Spleen (tissue), 11 donors: Measurements from ENCODE around the gene RTN4R. TPM values are rescaled to one million over a fixed set of nuclear protein-coding genes. Genes with fewer than 3 reads are reported as not detected.

Experiments
- DNase-seq: peaks from one replicate; pipeline ENCODE4 v3.0.0-alpha.2; 2020
- H3K27ac ChIP-seq, 8 donors: fragments of 200-600 bp; sonication (generic) in 7 of 8; 1 replicate in 4 of 8; 2 replicates in 4 of 8; pipeline versions ENCODE4 v1.5.0 to v1.8.0; 2016 to 2021; ENCODE audit warnings: inconsistent platforms in 4 of 8, mild to moderate bottlenecking in 4 of 8, moderate library complexity in 1 of 8
- H3K27me3 ChIP-seq, 7 donors: fragments of 200-600 bp; sonication (generic) in 6 of 7; replicated peaks in 1 of 7; 1 replicate in 4 of 7; 2 replicates in 3 of 7; pipeline versions ENCODE4 v1.5.0 to v1.8.0; 2016 to 2021; ENCODE audit warnings: inconsistent platforms in 3 of 7, mild to moderate bottlenecking in 1 of 7
- H3K36me3 ChIP-seq, 6 donors: fragments of 200-600 bp; sonication (generic) in 5 of 6; 1 replicate in 4 of 6; 2 replicates in 2 of 6; pipeline versions ENCODE4 v1.5.0 to v1.8.0; 2016 to 2021; ENCODE audit warnings: inconsistent platforms in 2 of 6
- H3K4me1 ChIP-seq, 6 donors: fragments of 200-600 bp; sonication (generic) in 5 of 6; 1 replicate in 3 of 6; 2 replicates in 3 of 6; pipeline versions ENCODE4 v1.5.0 to v1.8.0; 2016 to 2021; ENCODE audit warnings: inconsistent platforms in 3 of 6
- H3K4me3 ChIP-seq, 8 donors: fragments of 200-600 bp; sonication (generic) in 7 of 8; 1 replicate in 4 of 8; 2 replicates in 4 of 8; pipeline versions ENCODE4 v1.5.0 to v1.8.0; 2016 to 2021; ENCODE audit warnings: inconsistent platforms in 4 of 8, mild to moderate bottlenecking in 4 of 8, moderate library complexity in 2 of 8
- H3K9me3 ChIP-seq, 8 donors: fragments of 200-600 bp; sonication (generic) in 7 of 8; 1 replicate in 4 of 8; 2 replicates in 4 of 8; pipeline versions ENCODE4 v1.5.0 to v1.8.0; 2016 to 2021; ENCODE audit warnings: inconsistent platforms in 4 of 8
- POLR2A ChIP-seq, 3 donors: fragments of 450-650 bp; IDR thresholded peaks; one replicate each; pipeline ENCODE4 v1.5.1; 2017; ENCODE audit warnings: antibody characterized with exemption in 3 of 3, mild to moderate bottlenecking in 1 of 3
- POLR2AphosphoS5 ChIP-seq, 3 donors: sonication (generic); formaldehyde crosslinking; IDR thresholded peaks; one replicate each; pipeline ENCODE4 v1.5.1; 2017; ENCODE audit warnings: antibody characterized with exemption in 3 of 3
- WGBS, 5 donors: extraction: QIAGEN DNeasy Blood & Tissue Kit in 3 of 5; methylation state at CpG; one replicate each; pipeline versions ENCODE4 v1.1.5 to v1.1.7; 2013 to 2018; 5-methylcytosine and 5-hydroxymethylcytosine counted together
- intact Hi-C: fragments of 100-400 bp; cut with DNase I; formaldehyde crosslinking; loops from one replicate; pipeline ENCODE4 v1.15.0; 2023; ENCODE audit warnings: low total_unique reads
- polyA plus RNA-seq, 3 donors: library from polyadenylated mRNA; stranded (reverse); fragments of 200-250 nt; gene quantifications; one replicate each; pipeline ENCODE4 v1.2.1, GENCODE V29; 2013
- total RNA-seq, 7 donors: library from RNA; depleted of rRNA in 3 of 7; stranded (reverse); fragments of >200 nt in 3 of 7; fragmentation: NEBNext Ultra II Directional in 4 of 7; extraction: Animal tissue kit (Norgen Biotek cat#: 25700) in 4 of 7; gene quantifications; one replicate each; pipeline versions ENCODE4 v1.1.0 to v1.2.1, GENCODE V29; 2016 to 2021
- TF ChIP-seq, protein P1 (sequence below), 11 experiments: fragments of 200-600 bp in 7 of 11; fragments of 450-650 bp in 4 of 11; sonication (generic) in 4 of 11; IDR thresholded peaks in 8 of 11; conservative IDR thresholded peaks in 3 of 11; 1 replicate in 7 of 11; 2 replicates in 4 of 11; pipeline versions ENCODE4 v1.4.0 to v1.8.0; 2016 to 2021; ENCODE audit warnings: antibody characterized with exemption in 11 of 11, inconsistent platforms in 4 of 11, mild to moderate bottlenecking in 1 of 11
- donor health status: healthy with polysubstance abuse.
- donor health status: DM: no; HTN: no; CAD: no; lungs with moderate emphysema.
- donor health status: DM: no; HTN: no; CAD: no.
- donor health status: Bipolar disorder and iron deficiency.
- donor health status: healthy.
- donor health status: DM: no; HTN: no; CAD: no.
- donor health status: DM: yes; HTN: yes; CAD: no.

The RTN4R gene
- total and polyA plus RNA-seq, 10 donors, result 1.5 to 11.8 (median 6.1) TPM

DNA sequence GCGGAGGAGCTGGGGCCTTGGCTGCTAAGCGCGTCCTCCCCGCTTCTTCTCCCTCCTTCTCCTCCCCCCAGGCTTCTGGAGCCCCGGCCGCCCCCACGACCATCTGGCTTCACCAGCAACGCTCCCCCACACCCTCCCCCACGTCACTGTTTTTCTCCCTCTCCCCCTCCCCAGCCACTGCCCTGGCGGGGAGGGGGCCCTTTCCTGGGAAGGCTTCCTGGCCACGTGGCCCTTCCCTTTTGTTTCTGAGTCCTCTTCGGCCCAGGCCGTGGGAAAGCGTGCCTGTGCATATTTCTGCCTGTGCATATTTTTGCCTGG, 27.7 kb downstream of the RTN4R start:
- H3K4me1 ChIP-seq, result peaks cover 56 to 99% (median 77%) of the 10 kb centered on the region in 6 donors
- 15 to 43% (median 22%) methylated on average over 10 to 14 of the region's 14 CpGs for WGBS, 5 donors
- H3K27ac ChIP-seq, result peak overlapping the region in 7 of 8 donors; percentile 65 to 86 (median 78)
- no peak overlapping the region for H3K4me3 ChIP-seq
- H3K27me3 ChIP-seq, result no peaks in the 10 kb centered on the region
- TF ChIP-seq POLR2AphosphoS5 (IDR thresholded peaks at IDR 0.05), result peak in 2 of 3 donors; percentile 22 to 43
- TF ChIP-seq, protein P1, sequence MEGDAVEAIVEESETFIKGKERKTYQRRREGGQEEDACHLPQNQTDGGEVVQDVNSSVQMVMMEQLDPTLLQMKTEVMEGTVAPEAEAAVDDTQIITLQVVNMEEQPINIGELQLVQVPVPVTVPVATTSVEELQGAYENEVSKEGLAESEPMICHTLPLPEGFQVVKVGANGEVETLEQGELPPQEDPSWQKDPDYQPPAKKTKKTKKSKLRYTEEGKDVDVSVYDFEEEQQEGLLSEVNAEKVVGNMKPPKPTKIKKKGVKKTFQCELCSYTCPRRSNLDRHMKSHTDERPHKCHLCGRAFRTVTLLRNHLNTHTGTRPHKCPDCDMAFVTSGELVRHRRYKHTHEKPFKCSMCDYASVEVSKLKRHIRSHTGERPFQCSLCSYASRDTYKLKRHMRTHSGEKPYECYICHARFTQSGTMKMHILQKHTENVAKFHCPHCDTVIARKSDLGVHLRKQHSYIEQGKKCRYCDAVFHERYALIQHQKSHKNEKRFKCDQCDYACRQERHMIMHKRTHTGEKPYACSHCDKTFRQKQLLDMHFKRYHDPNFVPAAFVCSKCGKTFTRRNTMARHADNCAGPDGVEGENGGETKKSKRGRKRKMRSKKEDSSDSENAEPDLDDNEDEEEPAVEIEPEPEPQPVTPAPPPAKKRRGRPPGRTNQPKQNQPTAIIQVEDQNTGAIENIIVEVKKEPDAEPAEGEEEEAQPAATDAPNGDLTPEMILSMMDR (IDR thresholded peaks at IDR 0.05 in 8 of 11, conservative IDR thresholded peaks at IDR 0.05 in 3 of 11), result no peak
- H3K9me3 ChIP-seq, result no peaks in the 10 kb centered on the region
- no peak for DNase-seq
- H3K36me3 ChIP-seq, result peaks cover 0 to 13% (median 0%) of the 10 kb centered on the region in 6 donors
- intact Hi-C loops, result no loop called here

DNA sequence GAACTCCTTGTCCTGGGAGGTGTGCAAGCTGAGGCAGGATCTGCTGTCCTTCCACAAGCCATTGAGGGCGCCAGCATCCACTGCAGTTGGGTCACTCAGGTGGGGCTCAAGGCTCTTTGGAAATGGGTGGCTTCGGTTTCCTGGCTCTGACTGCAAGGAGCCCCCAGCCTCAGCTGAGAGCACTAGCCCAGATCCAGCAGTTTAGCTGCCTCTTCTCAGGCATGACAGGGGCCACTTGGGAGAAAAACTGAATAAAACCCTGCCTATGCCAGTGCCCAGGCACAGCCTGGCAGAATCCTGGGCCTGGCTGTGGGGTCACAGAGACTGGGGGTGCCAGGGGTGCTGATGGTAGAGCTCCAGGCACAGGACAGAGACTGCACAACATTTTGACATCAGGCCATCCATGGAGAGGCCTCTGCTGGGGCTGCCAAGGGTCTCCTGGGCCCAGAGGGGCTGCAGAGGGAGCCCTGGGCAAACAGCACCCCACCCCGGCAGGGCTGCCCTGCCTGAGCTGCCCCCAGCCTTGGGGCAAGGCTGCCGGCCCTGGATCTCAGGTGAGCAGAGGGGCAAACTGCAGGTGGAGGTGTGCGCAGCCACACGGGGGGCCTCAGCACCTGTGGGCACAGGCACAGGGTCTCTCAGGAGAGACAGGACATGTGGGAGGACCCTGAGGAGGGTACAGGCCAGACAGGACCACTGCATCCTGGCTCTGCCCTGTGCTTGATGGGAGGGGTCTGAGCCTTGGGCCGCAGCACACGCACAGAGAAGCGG, 28.3 kb downstream of the RTN4R start:
- Histone ChIP-seq H3K27me3 (no peaks in the 10 kb centered on the region), H3K9me3 (no peaks in the 10 kb centered on the region), H3K36me3 (peaks cover 0 to 13% (median 0%) of the 10 kb centered on the region in 6 donors), H3K4me1 (peaks cover 50 to 93% (median 72%) of the 10 kb centered on the region in 6 donors), H3K4me3 (peak overlapping the region in 1 of 8 donors; percentile 18), H3K27ac (peak overlapping the region; percentile 53 to 86 (median 78))
- intact Hi-C loops, result no loop called here
- TF ChIP-seq, protein P1 (IDR thresholded peaks at IDR 0.05 in 8 of 11, conservative IDR thresholded peaks at IDR 0.05 in 3 of 11), result no peak
- no peak for TF ChIP-seq POLR2A (IDR thresholded peaks at IDR 0.05)
- no peak for TF ChIP-seq POLR2AphosphoS5 (IDR thresholded peaks at IDR 0.05)
- no peak for DNase-seq
- 53 to 75% (median 69%) methylated on average over 7 to 9 of the region's 9 CpGs for WGBS, 5 donors

DNA sequence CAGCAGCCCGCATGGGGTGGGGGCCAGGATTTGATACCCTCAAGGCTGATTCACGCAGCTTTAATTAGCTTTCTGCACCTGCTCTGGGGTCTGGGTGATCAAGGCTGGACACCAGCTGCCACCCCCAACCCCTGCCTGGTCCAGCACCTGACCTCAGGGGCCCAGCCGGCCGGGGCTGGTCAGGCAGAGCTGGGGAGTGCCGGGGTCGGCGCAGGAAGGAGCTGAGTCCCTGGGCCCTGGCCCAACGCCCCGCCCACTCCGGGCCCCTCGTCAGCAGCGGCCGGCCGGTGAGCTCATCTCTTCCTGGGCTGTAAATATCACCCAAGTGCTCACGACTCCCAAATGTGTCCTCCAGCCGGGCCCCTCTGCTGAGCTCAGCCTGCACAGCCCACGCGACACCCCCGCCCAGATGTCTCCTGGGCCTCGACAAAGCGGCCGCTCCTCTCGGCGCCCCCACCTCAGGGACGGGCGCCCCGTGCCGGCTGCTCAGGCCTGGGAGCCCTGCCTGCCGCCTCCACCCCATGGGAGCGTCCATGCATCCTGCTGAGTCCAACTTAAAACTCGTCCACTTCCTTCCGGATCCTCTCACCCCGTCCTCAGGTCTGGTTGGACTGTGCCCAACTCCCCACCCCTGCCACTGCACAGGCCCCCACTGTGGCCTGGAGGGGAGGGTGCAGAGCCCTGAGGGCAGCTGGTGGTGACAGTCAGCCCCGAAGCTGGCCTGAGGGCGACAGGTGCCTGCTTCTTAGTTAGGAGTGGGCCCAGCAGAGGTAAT, 29.0 kb downstream of the RTN4R start:
- H3K4me3 ChIP-seq, result peak overlapping the region in 2 of 8 donors; percentile 5 to 18
- 36 to 76% (median 56%) methylated on average over 24 to 35 of the region's 35 CpGs for WGBS, 5 donors

More for the DNA sequence above, 29.0 kb downstream of the RTN4R start:
- H3K27me3 ChIP-seq, result no peaks in the 10 kb centered on the region
- intact Hi-C loops, result no loop called here
- peak overlapping the region; percentile 53 to 86 (median 78) for H3K27ac ChIP-seq
- H3K36me3 ChIP-seq, result peaks cover 0 to 13% (median 0%) of the 10 kb centered on the region in 6 donors
- TF ChIP-seq, protein P1 (IDR thresholded peaks at IDR 0.05 in 8 of 11, conservative IDR thresholded peaks at IDR 0.05 in 3 of 11), result peak in 2 of 11 experiments; percentile 0 to 6
- no peak for TF ChIP-seq POLR2A (IDR thresholded peaks at IDR 0.05)
- TF ChIP-seq POLR2AphosphoS5 (IDR thresholded peaks at IDR 0.05), result peak in 2 of 3 donors; percentile 26 to 30
- H3K9me3 ChIP-seq, result no peaks in the 10 kb centered on the region
- DNase-seq, result peak; percentile 86
- peaks cover 44 to 86% (median 64%) of the 10 kb centered on the region in 6 donors for H3K4me1 ChIP-seq
